Stimulated activated CD8-positive, alpha-beta memory T cell treated with anti-CD3 and anti-CD28 coated beads, Interleukin-12 subunit alpha, Interleukin-12 subunit beta, amount 100 ng/mL, for 24 hours (primary cell): ENCODE measurements around the gene INPP5A.
"Not testable (repeated sequence)": the region's sequence is repeated elsewhere in the genome, so short reads cannot be mapped to it uniquely, and the experiment has no call there.

Source experiments
- DNase-seq: peaks from one replicate; pipeline ENCODE4 v3.0.0-alpha.2; 2020; ENCODE audit errors: extremely low read depth

The INPP5A gene

DNA sequence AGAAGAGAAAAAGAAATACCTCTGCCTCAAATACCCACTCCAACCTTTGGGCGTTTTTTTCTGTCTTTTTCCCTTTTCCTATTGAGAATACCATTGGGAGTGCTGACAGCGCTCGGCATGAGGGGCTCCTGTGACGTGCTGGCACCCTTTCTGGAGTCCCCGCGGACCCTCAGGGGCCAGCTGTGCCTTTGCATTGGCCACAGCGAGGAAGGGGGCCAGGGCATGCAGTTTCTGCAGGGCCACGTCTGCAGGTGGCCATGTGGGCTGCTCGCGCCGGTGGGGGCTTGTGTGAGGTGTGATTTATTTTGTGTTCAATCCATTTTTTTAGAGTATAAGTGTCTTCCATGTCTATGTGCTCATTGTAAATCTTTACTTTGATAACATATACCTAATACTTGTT lies 57.4 kb downstream of the INPP5A start:
- DNase-seq: no peak

DNA sequence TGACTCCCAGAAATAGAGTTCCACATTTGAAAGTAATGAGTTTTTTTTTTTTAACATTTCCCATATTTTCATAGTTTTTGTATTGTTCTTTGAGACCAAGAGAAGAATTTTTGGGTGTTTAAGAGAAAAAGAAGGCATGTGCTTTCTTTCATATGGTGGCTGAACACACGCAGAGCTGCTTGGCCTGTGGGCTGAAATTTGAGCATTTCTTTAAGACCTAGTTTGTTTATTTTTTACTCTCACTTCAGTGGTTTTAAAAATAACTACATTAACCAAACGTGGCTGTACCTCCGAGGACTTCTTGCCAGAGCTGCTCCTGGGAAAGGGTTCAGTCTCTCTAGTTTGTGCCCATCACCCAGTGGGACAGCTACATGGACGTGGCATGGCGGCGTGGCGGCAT lies 58.3 kb downstream of the INPP5A start:
- DNase-seq: no peak

GRCh38 chr10:132596742-132597279 lies 59.2 kb downstream of the INPP5A start:
- DNase-seq: no peak

DNA sequence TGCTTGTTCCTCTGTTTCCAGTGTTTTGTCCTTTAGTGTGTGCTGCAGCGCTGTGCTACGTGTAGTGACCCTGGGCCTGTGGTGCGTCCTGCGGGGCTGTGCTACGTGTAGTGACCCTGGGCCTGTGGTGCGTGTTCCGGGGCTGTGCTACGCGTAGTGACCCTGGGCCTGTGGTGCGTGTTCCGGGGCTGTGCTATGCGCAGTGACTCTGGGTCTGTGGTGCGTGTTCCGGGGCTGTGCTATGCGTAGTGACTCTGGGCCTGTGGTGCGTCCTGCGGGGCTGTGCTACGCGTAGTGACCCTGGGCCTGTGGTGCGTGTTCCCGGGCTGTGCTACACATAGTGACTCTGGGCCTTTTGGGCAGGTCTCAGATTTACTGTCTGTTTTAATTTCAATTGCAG lies 60.1 kb downstream of the INPP5A start:
- DNase-seq: no peak

GRCh38 chr10:132599023-132599618 lies 61.5 kb downstream of the INPP5A start:
- DNase-seq: not testable (repeated sequence)

- no peak for DNase-seq
Measured at GRCh38 chr10:132599732-132600131, 62.1 kb downstream of the INPP5A start.

GRCh38 chr10:132600416-132600815 lies 62.8 kb downstream of the INPP5A start:
- DNase-seq: no peak

GRCh38 chr10:132601567-132601966 lies 64.0 kb downstream of the INPP5A start:
- no peak for DNase-seq

GRCh38 chr10:132602614-132603013 lies 65.0 kb downstream of the INPP5A start:
- no peak for DNase-seq

- DNase-seq: no peak
Measured at GRCh38 chr10:132603851-132604533, 66.4 kb downstream of the INPP5A start.

DNA sequence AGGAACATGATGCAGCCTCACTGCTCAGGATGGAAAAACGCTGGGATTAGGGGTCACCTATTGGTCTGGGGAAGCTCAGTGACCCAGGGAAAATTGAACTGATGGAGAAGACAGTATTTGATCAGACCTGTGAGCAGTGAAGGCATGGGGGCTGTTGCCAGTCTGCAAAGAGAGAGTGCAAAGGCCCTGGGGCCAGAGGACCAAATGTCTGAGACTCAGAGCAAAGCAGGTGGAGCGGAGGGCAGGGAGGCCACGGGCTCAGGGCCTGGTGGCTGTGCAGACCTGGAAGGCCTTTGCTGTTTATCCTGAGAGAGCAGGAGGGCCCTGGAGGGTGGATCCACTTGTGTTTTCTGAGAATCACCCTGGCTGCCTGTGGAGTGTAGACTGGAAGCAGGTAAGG lies 67.1 kb downstream of the INPP5A start:
- no peak for DNase-seq

GRCh38 chr10:132605390-132605789 lies 67.8 kb downstream of the INPP5A start:
- DNase-seq: no peak

- DNase-seq: no peak
Measured at GRCh38 chr10:132606031-132606491, 68.5 kb downstream of the INPP5A start.

- no peak for DNase-seq
Measured at GRCh38 chr10:132606536-132607316, 69.1 kb downstream of the INPP5A start.

DNA sequence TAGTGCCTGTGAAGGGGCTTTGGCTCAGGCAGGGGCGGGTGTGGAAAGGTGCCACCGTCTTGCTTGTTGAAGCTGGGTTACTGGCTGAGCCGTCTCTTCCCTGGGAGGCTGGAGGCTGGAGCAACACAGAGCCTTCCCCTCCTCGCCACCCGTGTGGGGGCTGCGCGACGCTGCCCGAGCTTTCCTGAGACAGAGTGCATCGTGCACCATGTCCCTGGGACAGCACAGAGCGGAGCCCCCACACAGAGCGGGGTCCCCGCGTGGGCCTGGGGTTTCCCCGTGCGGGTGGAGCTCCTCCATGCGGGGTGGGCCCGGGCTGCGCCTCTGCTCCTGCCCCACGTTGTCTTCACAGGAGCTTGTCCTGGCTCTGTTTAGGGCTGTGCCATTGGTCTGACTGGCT lies 69.9 kb downstream of the INPP5A start:
- DNase-seq: no peak

DNA sequence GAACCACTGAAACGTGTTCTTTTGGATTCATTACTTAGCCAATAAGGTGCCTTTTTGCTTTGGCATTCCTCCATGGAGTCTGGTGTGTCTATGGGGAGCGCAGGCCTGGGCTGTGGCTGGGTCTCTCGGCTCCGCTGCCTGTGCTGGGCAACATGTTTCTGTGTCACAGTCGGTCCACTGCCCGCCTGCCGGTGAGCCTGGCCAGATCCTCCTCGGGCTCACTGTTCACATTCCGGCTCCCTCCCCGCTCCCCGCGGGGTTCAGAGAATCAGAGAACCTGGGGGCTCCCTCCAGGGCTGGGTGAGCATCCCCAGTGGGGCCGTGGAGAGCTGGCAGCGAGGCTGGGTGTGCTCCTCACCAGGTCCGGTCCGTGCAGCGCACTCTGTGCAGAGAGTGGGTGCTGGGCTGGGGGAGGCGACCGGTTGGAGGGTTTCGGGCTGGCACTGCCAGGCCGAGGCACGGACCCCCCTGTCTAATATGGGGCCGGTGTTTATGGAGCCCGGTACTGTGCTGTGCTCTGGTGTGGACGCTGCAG lies 70.4 kb downstream of the INPP5A start:
- DNase-seq: no peak

- DNase-seq: no peak
Measured at GRCh38 chr10:132608511-132609195, 71.1 kb downstream of the INPP5A start.

- no peak for DNase-seq
Measured at GRCh38 chr10:132609211-132609610, 71.6 kb downstream of the INPP5A start.

DNA sequence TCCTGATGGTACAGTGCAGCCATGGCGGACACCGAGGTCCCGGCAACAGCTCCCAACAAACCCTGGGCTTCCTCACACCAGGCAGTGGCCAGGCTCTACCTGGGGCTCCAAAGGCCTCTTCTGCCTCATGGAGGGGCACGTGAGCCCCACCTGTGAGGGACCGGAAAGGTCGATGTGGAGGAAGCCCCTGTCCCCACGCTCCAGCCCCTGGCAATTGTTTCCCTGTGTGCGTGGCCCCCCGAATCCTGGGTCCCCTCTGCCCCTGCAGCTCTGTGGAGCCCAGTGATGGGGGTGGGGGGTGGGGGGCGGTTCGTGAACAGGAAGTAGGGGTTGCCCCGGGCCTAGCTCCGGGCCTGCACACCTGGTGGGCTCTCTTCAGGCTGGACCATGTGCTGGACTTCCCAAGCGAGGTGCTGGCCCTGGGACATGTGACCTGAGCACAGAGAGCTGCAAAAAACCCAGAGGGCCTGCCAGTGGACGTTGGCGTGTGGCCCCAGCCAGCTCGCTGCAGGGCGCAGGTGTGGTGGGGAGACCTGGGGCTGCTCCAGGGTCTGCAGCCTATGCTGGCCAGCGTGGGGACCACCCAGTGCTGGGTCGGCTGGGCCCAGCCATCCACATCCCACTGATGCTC lies 72.6 kb downstream of the INPP5A start:
- DNase-seq: no peak

DNA sequence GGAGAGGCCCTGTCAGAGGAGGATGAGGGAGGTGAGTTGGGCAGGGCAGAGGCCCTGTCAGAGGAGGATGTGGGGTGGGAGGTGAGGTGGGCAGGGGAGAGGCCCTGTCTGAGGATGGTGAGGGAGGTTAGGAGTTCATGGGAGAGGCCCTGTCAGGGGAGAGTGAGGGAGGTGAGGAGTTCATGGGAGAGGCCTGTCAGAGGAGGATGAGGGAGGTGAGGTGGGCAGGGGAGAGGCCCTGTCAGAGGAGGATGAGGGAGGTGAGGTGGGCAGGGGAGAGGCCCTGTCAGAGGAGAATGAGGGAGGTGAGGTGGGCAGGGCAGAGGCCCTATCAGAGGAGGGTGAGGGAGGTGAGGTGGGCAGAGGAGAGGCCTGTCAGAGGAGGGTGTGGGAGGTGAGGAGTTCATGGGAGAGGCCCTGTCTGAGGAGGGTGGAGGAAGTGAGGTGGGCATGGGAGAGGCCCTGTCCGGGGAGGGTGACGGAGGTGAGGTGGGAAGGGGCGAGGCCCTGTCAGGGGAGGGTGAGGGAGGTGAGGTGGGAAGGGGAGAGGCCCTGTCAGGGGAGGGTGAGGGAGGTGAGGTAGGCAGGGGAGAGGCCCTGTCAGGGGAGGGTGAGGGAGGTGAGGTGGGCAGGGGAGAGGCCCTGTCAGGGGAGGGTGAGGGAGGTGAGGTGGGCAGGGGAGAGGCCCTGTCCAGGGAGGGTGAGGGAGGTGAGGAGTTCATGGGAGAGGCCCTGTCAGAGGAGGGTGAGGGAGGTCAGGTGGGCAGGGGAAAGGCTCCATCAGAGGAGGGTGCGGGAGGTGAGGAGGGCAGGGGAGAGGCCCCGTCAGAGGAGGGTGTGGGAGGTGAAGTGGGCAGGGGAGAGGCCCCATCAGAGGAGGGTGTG lies 73.7 kb downstream of the INPP5A start:
- DNase-seq: no peak
